CMK (cell line): Measurements from ENCODE around the gene TMEM63B.
A peak's percentile ranks its signal among the peaks of the same experiment; 100 is the strongest.
"Not testable (repeated sequence)": the region's sequence is repeated elsewhere in the genome, so short reads cannot be mapped to it uniquely, and the experiment has no call there.

Experiments used
- DNase-seq: peaks from one replicate; pipeline ENCODE4 v3.0.0-alpha.2; 2010; ENCODE audit warnings: low read depth

Gene TMEM63B

DNA sequence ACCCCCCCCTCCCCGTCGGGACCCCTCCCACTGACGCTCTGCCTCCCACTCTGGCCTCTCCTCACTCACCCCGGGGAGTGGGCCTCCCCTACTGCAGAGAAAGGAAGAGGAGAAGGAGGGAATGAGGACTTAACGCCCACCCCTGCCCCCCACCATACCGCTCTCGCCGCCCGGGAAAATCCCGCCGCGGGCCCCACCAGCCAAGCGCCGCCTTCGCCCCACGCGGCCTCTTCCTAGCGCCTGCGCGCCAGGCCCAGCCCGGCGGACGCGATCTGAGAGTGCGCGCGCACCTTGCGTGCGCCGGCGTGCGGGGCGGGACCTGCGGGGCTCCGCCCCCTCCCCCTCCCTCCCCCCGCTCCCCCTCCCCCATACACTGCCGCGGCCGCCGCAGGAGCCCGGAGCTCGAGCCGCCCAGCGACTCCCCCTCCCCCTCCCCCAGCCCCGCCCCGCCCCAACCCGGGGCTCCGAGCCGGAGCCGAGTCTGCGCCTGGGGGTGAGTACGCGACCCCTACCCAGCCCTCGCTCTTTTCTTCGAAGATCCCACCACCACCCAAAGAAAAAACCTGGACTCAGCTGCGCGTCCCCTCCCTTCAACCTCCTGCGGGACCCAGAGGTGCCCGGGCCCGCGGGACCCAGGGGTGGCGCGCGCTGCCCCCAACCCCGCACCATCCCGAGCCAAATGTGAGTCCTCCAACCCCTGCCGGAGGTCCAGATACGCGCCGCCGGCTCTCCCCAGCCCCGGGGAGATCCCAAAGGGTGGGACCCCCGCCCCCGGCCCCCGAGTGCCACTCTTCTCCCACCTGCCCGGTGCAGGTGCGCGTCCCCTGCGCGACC, at the start of gene TMEM63B, which contains the start of gene MRPL14:
Gene TMEM63B, plus strand, starts transcription at position 369 of the 834 bp plus-strand sequence. CDS start 7,031 bp downstream, outside the sequence.
Gene MRPL14, minus strand, starts transcription at position 267 of the 834 bp plus-strand sequence. CDS start 10,841 bp downstream, outside the sequence.
- peak; percentile 81 for DNase-seq

GRCh38 chr6:44078219-44078826, 49.0 kb upstream of the TMEM63B start:
- no peak for DNase-seq

DNA sequence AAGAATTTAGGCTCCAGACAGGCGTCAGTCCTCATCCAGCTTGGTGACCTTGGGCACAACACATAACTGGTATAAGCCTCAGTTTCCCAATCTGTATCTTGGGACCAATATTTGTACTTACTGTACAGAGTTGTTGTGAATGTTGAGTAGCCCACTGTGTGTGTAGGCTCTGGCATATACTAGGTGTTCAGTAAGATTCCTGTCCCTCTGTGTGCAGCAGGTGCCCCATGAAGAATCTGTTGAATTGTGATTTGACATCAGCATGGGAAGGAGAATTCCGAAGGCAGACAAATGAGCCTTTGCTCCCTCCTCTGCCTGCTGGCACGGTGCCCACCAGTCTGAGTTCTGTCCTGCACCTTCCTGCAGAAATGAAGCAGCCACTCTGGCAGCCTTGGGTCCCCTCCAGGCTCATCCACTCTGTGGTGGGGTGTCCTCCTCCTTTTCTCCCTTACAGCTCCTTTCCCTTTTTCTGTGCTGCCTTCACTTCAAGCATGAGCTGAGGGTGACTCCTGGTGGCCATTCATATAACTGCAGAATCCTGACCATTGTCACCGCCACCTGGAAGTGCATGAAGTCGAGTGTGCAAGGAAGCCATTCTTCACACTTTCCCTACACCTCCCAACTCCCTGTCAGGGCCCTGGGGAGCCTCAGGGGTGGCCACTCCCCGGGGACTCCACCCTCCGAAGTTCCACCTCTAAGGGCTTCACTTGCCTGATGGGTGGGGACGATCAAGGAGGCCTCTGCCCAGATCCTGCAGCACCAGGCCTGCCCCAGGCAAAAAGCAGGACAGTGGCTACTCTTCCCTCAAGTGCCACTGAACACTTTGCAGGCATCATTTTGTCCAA, 48.3 kb upstream of the TMEM63B start:
- DNase-seq: peak; percentile 74

- no peak for DNase-seq
These were observed 47.7 kb upstream of the TMEM63B start for GRCh38 chr6:44079672-44080071.

- no peak for DNase-seq
These were observed 46.5 kb upstream of the TMEM63B start for GRCh38 chr6:44080561-44081521.

DNA sequence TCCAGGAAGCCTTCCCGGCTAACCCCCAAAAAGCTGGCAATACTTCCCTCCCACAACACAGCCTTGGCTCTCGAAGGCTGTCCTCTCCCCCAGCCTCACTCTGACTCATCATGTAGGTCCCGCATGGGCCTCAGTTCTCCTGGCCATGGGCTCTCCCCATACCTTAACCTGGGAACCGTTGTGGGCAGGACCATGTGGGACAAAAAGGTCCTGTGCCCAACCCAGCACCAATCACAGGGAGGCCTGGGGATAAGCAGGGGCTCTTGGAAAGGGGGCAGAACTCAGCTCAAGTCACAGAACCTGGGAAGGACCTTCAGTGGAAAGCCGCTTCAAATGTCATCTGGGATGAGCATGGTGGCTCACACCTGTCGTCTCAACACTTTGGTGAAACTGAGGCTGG, 45.6 kb upstream of the TMEM63B start:
- no peak for DNase-seq

DNA sequence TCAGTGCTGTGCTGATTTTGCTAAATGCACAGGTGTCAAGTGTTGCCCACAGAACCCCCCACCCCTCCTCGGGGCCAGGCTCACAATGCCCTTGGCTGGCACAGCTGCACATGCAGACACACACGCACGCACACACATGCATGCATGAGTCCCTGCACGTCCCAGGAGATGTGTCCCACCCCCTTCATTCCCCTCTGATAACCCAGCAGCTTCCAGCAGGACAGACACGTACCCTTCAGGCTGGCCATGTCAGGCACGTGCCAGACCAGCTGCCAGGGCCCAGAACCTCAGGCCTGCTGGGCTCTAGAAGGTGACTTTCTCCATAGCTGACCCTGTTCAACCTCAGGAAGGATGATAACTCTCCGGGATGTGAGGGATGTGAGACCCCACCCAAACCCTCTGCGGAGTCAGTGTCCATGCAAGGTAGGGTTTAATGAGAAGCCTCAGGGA, 44.5 kb upstream of the TMEM63B start:
- no peak for DNase-seq

DNA sequence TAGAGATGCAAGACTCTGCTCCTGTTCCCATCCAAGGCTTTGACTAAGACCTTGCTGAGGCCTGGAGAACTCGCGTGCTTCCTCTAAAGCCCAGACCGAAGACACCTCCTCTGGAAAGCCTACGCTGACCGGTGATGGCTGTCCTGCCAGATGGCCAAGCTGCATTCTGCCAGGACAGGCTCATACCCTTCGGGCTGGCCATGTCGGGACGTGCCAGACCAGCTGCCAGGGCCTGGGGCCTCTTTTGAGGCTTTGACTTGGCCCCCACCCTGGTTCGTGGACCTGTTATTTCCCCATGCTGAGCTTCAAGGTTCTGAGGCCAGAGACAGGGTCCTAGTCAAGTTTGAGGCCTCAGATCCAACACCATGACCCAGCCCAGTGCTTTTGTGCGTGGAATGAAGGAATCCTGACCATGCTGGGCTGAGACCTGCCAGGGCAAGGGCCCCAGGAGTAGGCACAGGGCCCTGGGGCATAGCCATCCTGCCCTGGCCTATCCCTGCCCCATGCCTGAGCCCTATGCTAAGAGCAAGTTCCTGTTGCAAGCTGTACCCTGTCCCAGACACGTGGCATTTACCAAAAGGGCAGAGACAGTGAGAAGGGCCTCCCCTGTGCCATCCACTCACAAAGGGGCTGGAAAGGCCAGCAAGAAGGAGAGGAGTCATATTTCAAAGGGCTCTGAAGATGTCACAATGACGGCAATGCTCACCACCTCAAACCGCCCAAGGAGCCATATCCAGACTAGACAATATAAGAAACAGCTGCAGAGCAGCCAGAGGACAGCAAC, 42.9 kb upstream of the TMEM63B start:
- DNase-seq: no peak

DNA sequence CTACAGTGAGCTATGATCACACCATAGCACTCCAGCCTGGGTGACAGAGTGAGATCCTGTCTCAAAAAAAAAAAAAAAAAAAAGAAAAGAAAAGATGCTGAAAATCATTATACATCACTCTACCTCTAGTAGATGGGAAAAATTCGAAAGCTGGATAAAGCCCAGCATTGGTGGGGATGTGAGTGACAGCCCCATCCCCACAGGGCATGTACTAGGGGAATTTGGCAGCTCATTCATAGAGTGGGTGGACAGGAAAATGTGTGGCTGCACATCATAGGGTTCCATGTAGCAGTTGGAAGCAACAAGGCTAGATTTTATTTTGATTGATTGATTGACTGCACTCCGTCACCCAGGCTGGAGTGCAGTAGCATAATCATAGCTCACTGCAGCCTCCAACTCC, 42.1 kb upstream of the TMEM63B start:
- no peak for DNase-seq

- no peak for DNase-seq
These were observed 40.3 kb upstream of the TMEM63B start for GRCh38 chr6:44086931-44087574.

- no peak for DNase-seq
These were observed 39.7 kb upstream of the TMEM63B start for GRCh38 chr6:44087623-44088022.

GRCh38 chr6:44088827-44089590, 38.3 kb upstream of the TMEM63B start:
- DNase-seq: no peak

DNA sequence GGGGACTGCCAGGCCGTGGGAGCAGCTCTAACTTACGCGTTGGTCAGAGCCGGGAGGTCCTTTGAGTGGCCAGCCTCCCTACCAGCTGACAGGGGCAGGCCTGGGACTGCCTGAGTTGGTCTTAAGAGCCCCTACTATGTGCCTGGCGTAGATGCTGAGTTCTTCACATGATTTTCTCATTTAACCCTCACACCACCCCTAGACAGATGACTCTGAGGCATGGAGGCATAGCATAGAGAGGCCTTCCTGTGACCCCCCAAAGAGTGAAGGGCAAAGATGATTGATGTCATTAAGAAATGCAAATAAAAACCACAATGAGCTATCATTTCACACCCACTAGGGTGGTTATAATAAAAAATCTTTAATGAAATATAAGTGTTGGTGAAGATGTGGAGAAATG, 36.9 kb upstream of the TMEM63B start:
- no peak for DNase-seq

GRCh38 chr6:44091356-44091755, 36.0 kb upstream of the TMEM63B start:
- not testable (repeated sequence) for DNase-seq

DNA sequence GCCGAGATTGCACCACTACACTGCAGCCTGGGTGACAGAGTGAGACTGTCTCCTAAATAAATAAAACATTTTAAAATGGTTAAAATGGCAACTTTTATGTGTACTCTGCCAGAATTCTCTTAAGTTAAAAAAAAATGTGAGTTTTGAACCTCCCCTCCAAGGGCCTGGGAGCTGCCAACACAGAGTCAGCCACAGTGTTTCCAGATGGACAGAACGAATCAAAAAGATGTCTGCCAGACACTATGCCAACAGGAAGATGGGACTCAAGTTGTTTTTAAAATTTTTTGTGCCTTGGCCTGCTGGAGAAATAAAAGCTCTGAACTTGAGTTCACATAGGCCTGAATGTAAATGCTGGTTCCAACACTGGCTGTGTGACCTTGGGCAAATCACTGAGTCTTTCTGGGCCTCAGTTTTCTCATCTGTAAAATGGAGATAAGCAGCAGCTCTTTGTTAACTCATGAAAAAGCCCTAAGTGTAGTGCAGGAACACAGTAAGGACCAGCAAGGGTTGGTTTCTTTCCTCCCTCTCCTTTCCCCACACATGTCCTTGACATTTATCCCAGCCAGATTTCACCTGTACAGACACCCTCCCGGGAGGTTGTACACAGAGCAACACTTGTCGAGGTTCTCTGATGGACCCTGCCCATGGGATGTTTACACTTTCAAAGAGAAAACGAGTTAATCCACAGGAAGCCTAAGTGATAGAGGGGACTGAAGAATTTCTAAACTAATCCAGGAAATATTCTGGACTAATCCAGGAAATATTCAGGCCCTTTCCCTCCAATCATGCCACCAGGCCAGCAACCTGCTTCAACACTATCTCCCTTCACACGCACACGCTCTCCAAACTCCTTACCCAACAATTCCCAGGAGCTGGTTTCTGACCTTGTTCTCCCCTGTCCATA, 35.1 kb upstream of the TMEM63B start:
- DNase-seq: no peak

DNA sequence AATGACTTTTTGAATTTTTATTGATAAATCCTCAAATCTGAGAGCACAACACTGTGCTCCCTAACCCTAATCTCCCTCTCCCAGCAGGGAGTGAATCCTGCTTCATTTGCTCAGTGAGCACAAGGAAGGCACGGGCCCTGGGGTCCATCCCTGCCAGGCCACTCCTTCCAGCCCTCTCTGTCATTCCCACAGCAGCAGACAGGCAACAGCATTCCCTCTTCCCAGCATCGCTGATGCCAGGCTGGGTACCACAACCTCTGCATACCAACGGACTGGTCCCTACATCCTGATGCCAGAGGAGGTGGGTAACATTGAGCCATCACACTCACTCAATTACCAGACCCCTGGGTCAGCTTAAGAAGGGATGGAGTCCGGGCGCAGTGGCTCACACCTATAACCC, 34.3 kb upstream of the TMEM63B start:
- no peak for DNase-seq

- DNase-seq: no peak
These were observed 33.5 kb upstream of the TMEM63B start for GRCh38 chr6:44093750-44094402.
